KMS-11 (cell line): ENCODE results near the gene TREH.

ENCODE experiments used
- H2AFZ ChIP-seq: fragments of 200-600 bp; sonication (generic); 2 replicates; pipeline ENCODE4 v1.6.1; 2016; ENCODE audit warnings: antibody characterized with exemption, mixed run types, low read depth
- H3K27ac ChIP-seq: fragments of 200-600 bp; sonication (generic); 2 replicates; pipeline ENCODE4 v1.6.1; 2016; ENCODE audit warnings: mild to moderate bottlenecking, mixed run types
- H3K27me3 ChIP-seq: fragments of 200-600 bp; sonication (generic); 2 replicates; pipeline ENCODE4 v1.6.1; 2017; ENCODE audit warnings: mild to moderate bottlenecking, low read depth, mixed run types, moderate library complexity; ENCODE audit not compliant: insufficient read depth
- H3K36me3 ChIP-seq: fragments of 200-600 bp; sonication (generic); 2 replicates; pipeline ENCODE4 v1.6.1; 2017; ENCODE audit warnings: mild to moderate bottlenecking, mixed run types; ENCODE audit not compliant: insufficient read depth
- H3K4me1 ChIP-seq: fragments of 200-600 bp; sonication (generic); 2 replicates; pipeline ENCODE4 v1.6.1; 2016; ENCODE audit warnings: mild to moderate bottlenecking, low read depth, mixed run types; ENCODE audit not compliant: poor library complexity, severe bottlenecking
- H3K4me2 ChIP-seq: fragments of 200-600 bp; sonication (generic); 2 replicates; pipeline ENCODE4 v1.7.0; 2016; ENCODE audit warnings: mild to moderate bottlenecking, mixed run types
- H3K4me3 ChIP-seq: fragments of 200-600 bp; sonication (generic); IDR thresholded peaks from 2 replicates; pipeline ENCODE4 v1.6.1; 2017; ENCODE audit warnings: low read depth, low read length, mixed read lengths; ENCODE audit not compliant: insufficient read depth
- H3K79me2 ChIP-seq: fragments of 200-600 bp; sonication (generic); 2 replicates; pipeline ENCODE4 v1.6.1; 2016; ENCODE audit warnings: low read depth, mixed run types; ENCODE audit not compliant: insufficient read depth
- H3K9ac ChIP-seq: fragments of 200-600 bp; sonication (generic); 2 replicates; pipeline ENCODE4 v1.6.1; 2016; ENCODE audit warnings: mild to moderate bottlenecking, mixed run types
- H4K20me1 ChIP-seq: fragments of 200-600 bp; sonication (generic); 2 replicates; pipeline ENCODE4 v1.6.1; 2016; ENCODE audit warnings: mild to moderate bottlenecking, mixed run types; ENCODE audit not compliant: insufficient read depth
- CTCF ChIP-seq: fragments of 200-600 bp; sonication (generic); conservative IDR thresholded peaks from 2 replicates; pipeline ENCODE4 v1.6.1; 2017; ENCODE audit warnings: low read depth, mild to moderate bottlenecking, antibody characterized with exemption, low read length, moderate library complexity, mixed read lengths

TREH gene

GRCh38 chr11:118662401-118663271, 16.8 kb downstream of the TREH start:
- Histone ChIP-seq H3K4me3 (no peak overlapping the region), H3K79me2 (no peaks in the 10 kb centered on the region), H3K27me3 (no peaks in the 10 kb centered on the region), H3K9ac (no peak overlapping the region), H3K36me3 (no peaks in the 10 kb centered on the region), H3K27ac (no peak overlapping the region), H3K4me1 (no peaks in the 10 kb centered on the region), H2AFZ (no peak overlapping the region), H3K4me2 (no peak overlapping the region), H4K20me1 (no peaks in the 10 kb centered on the region)
- TF ChIP-seq CTCF = no peak

- Histone ChIP-seq H3K36me3 (no peaks in the 10 kb centered on the region), H3K4me3 (no peak overlapping the region), H3K27ac (no peak overlapping the region), H3K79me2 (no peaks in the 10 kb centered on the region), H2AFZ (no peak overlapping the region), H3K9ac (no peak overlapping the region), H3K27me3 (no peaks in the 10 kb centered on the region), H3K4me1 (no peaks in the 10 kb centered on the region), H4K20me1 (no peaks in the 10 kb centered on the region), H3K4me2 (no peak overlapping the region)
- no peak for TF ChIP-seq CTCF
These were observed 17.8 kb downstream of the TREH start for GRCh38 chr11:118661425-118662301.

GRCh38 chr11:118660681-118661424, 18.6 kb downstream of the TREH start:
- no peaks in the 10 kb centered on the region for H4K20me1 ChIP-seq
- H3K4me1 ChIP-seq = no peaks in the 10 kb centered on the region
- H3K79me2 ChIP-seq = no peaks in the 10 kb centered on the region
- H3K27ac ChIP-seq = no peak overlapping the region
- no peak for TF ChIP-seq CTCF
- H2AFZ ChIP-seq = no peak overlapping the region
- no peak overlapping the region for H3K9ac ChIP-seq
- no peak overlapping the region for H3K4me2 ChIP-seq
- H3K4me3 ChIP-seq = no peak overlapping the region
- no peaks in the 10 kb centered on the region for H3K27me3 ChIP-seq
- H3K36me3 ChIP-seq = no peaks in the 10 kb centered on the region

- Histone ChIP-seq H3K27me3 (no peaks in the 10 kb centered on the region), H4K20me1 (no peaks in the 10 kb centered on the region), H3K4me1 (no peaks in the 10 kb centered on the region), H3K79me2 (no peaks in the 10 kb centered on the region), H2AFZ (no peak overlapping the region), H3K4me2 (no peak overlapping the region), H3K27ac (no peak overlapping the region), H3K36me3 (no peaks in the 10 kb centered on the region), H3K4me3 (no peak overlapping the region), H3K9ac (no peak overlapping the region)
- TF ChIP-seq CTCF = no peak
These were observed 19.3 kb downstream of the TREH start for GRCh38 chr11:118659953-118660680.
